Measurements from ENCODE around the gene ALS2.
"Not testable (repeated sequence)": the region's sequence is repeated elsewhere in the genome, so short reads cannot be mapped to it uniquely, and the experiment has no call there.

ALS2 gene

GRCh38 chr2:201794294-201794693 lies 13.6 kb upstream of the ALS2 start:
- ATAC-seq = no peak
- DNase-seq = no peak

GRCh38 chr2:201793631-201794030 lies 12.9 kb upstream of the ALS2 start:
- DNase-seq (no peak), ATAC-seq (no peak)

GRCh38 chr2:201790989-201791388 lies 10.3 kb upstream of the ALS2 start:
- no peak for DNase-seq

GRCh38 chr2:201790291-201790690 lies 9.6 kb upstream of the ALS2 start:
- no peak for DNase-seq
- no peak for ATAC-seq

More at GRCh38 chr2:201790989-201791388, 10.3 kb upstream of the ALS2 start:
- ATAC-seq = no peak

- no peak for ATAC-seq
- no peak for DNase-seq
Measured at GRCh38 chr2:201789395-201789794, 8.7 kb upstream of the ALS2 start.

- DNase-seq (no peak), ATAC-seq (no peak)
Measured at GRCh38 chr2:201788371-201788770, 7.6 kb upstream of the ALS2 start.

GRCh38 chr2:201786471-201786870 lies 5.7 kb upstream of the ALS2 start:
- DNase-seq = no peak
- no peak for ATAC-seq

- no peak for ATAC-seq
- no peak for DNase-seq
Measured at GRCh38 chr2:201785135-201785534, 4.4 kb upstream of the ALS2 start.

- ATAC-seq (no peak), DNase-seq (no peak)
Measured at GRCh38 chr2:201784563-201784962, 3.8 kb upstream of the ALS2 start.

GRCh38 chr2:201781557-201782051 lies 871 bp upstream of the ALS2 start:
- no peak for ATAC-seq
- DNase-seq = peak; percentile 22

- DNase-seq = no peak
Measured at GRCh38 chr2:201779901-201780673, 646 bp downstream of the ALS2 start.

GRCh38 chr2:201777869-201778268 lies 2.9 kb downstream of the ALS2 start:
- ATAC-seq (no peak), DNase-seq (no peak)

More at GRCh38 chr2:201779901-201780673, 646 bp downstream of the ALS2 start:
- no peak for ATAC-seq

- ATAC-seq (no peak), DNase-seq (no peak)
Measured at GRCh38 chr2:201777043-201777442, 3.7 kb downstream of the ALS2 start.

- ATAC-seq (no peak), DNase-seq (no peak)
Measured at GRCh38 chr2:201775326-201775725, 5.4 kb downstream of the ALS2 start.

- DNase-seq (no peak), ATAC-seq (no peak)
Measured at GRCh38 chr2:201774546-201774945, 6.2 kb downstream of the ALS2 start.

- DNase-seq (no peak), ATAC-seq (no peak)
Measured at GRCh38 chr2:201773990-201774389, 6.7 kb downstream of the ALS2 start.

GRCh38 chr2:201769666-201770373 lies 10.9 kb downstream of the ALS2 start:
- no peak for ATAC-seq

GRCh38 chr2:201768918-201769317 lies 11.8 kb downstream of the ALS2 start:
- DNase-seq (no peak), ATAC-seq (no peak)

More at GRCh38 chr2:201769666-201770373, 10.9 kb downstream of the ALS2 start:
- no peak for DNase-seq

- DNase-seq (no peak), ATAC-seq (no peak)
Measured at GRCh38 chr2:201765799-201766198, 14.9 kb downstream of the ALS2 start.

- DNase-seq, ATAC-seq: not testable (repeated sequence)
Measured at GRCh38 chr2:201764469-201764868, 16.3 kb downstream of the ALS2 start.

- no peak for ATAC-seq
Measured at GRCh38 chr2:201761101-201761500, 19.6 kb downstream of the ALS2 start.

GRCh38 chr2:201759567-201759966 lies 21.2 kb downstream of the ALS2 start:
- ATAC-seq (no peak), DNase-seq (no peak)

More at GRCh38 chr2:201761101-201761500, 19.6 kb downstream of the ALS2 start:
- DNase-seq = no peak

- ATAC-seq (no peak), DNase-seq (no peak)
Measured at GRCh38 chr2:201758873-201759272, 21.9 kb downstream of the ALS2 start.

Data from stimulated activated naive CD8-positive, alpha-beta T cell treated with anti-CD3 and anti-CD28 coated beads, Interleukin-15, Interleukin-2, amounts not matched to agents 100 U/mL and 50 U/mL, for 24 hours (primary cell).